Muscle of arm (tissue), 12 donors: ENCODE data around the gene KISS1R. TPM values are rescaled to one million over a fixed set of nuclear protein-coding genes. Genes with fewer than 3 reads are reported as not detected.

Experiments
- DNase-seq: peaks from one replicate; pipeline ENCODE4 v3.0.0-alpha.2; 2013
- polyA plus RNA-seq, 12 donors: library from polyadenylated mRNA; unstranded; fragments of 120-200 nt; gene quantifications; one replicate each; pipeline ENCODE4 v1.2.1, GENCODE V29; 2013; ENCODE audit not compliant: insufficient read length in 12 of 12

Gene KISS1R
- polyA plus RNA-seq, 12 donors: not detected

GRCh38 chr19:919199-920050 lies 2.3 kb downstream of the KISS1R start:
- no peak for DNase-seq

GRCh38 chr19:920051-920864 lies 3.1 kb downstream of the KISS1R start:
- DNase-seq: no peak

- no peak for DNase-seq
Observed at GRCh38 chr19:924553-925086, 7.5 kb downstream of the KISS1R start.

- DNase-seq: no peak
Observed at GRCh38 chr19:925087-925525, 8.0 kb downstream of the KISS1R start.

GRCh38 chr19:925526-926322 lies 8.6 kb downstream of the KISS1R start, which contains the start of gene ARID3A:
Gene ARID3A (plus strand): TSS chr19:926035. CDS start chr19:929529, 3,494 bp downstream.
- peak; percentile 86 for DNase-seq

GRCh38 chr19:926323-926588 lies 9.1 kb downstream of the KISS1R start:
- no peak for DNase-seq

- no peak for DNase-seq
Observed at GRCh38 chr19:926589-927350, 9.6 kb downstream of the KISS1R start.

GRCh38 chr19:927351-927779 lies 10.2 kb downstream of the KISS1R start:
- DNase-seq: no peak

GRCh38 chr19:927780-928401 lies 10.8 kb downstream of the KISS1R start:
- no peak for DNase-seq

GRCh38 chr19:928471-929202 lies 11.5 kb downstream of the KISS1R start:
- DNase-seq: no peak

- DNase-seq: no peak
Observed at GRCh38 chr19:929203-929890, 12.2 kb downstream of the KISS1R start.

GRCh38 chr19:929891-930258 lies 12.7 kb downstream of the KISS1R start:
- DNase-seq: no peak

GRCh38 chr19:931860-932647 lies 14.9 kb downstream of the KISS1R start:
- DNase-seq: no peak

GRCh38 chr19:932648-933552 lies 15.8 kb downstream of the KISS1R start:
- peak; percentile 68 for DNase-seq

- DNase-seq: no peak
Observed at GRCh38 chr19:933553-933882, 16.4 kb downstream of the KISS1R start.

GRCh38 chr19:934197-934840 lies 17.2 kb downstream of the KISS1R start:
- DNase-seq: no peak
